ENCODE measurements around the gene ARHGAP42. TPM values are rescaled to one million over a fixed set of nuclear protein-coding genes. Genes with fewer than 3 reads are reported as not detected.

The ARHGAP42 gene
- total and polyA plus RNA-seq, 10 of the 15 experiments (the other 5 are each of a cell fraction or from before 2014, with no cell fraction given), result 1.8 to 6.3 (median 3.2) TPM

DNA sequence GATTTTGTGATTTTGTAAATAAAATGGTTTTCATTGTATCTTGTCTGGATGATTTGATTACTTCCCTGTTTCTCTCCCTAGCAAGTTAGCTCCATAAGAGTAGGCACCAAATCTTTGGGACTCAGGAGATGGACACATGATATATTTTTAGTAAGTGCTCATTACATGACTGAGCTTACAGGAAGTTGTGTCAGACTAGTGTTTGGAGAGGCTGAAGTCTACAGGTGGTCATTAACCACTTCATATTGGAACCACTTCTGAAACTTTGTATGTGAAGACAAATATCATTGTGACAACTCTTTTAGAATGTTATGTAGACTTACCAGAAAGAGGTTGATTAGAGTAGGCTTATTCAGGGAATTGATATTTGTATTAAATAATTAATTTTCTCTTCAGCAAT is 19.1 kb downstream of the ARHGAP42 start (continued):
- TF ChIP-seq, protein P1, sequence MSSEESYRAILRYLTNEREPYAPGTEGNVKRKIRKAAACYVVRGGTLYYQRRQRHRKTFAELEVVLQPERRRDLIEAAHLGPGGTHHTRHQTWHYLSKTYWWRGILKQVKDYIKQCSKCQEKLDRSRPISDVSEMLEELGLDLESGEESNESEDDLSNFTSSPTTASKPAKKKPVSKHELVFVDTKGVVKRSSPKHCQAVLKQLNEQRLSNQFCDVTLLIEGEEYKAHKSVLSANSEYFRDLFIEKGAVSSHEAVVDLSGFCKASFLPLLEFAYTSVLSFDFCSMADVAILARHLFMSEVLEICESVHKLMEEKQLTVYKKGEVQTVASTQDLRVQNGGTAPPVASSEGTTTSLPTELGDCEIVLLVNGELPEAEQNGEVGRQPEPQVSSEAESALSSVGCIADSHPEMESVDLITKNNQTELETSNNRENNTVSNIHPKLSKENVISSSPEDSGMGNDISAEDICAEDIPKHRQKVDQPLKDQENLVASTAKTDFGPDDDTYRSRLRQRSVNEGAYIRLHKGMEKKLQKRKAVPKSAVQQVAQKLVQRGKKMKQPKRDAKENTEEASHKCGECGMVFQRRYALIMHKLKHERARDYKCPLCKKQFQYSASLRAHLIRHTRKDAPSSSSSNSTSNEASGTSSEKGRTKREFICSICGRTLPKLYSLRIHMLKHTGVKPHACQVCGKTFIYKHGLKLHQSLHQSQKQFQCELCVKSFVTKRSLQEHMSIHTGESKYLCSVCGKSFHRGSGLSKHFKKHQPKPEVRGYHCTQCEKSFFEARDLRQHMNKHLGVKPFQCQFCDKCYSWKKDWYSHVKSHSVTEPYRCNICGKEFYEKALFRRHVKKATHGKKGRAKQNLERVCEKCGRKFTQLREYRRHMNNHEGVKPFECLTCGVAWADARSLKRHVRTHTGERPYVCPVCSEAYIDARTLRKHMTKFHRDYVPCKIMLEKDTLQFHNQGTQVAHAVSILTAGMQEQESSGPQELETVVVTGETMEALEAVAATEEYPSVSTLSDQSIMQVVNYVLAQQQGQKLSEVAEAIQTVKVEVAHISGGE (CRISPR knock-in tag; IDR thresholded peaks at IDR 0.05), result no peak
- TF ChIP-seq, protein P2, sequence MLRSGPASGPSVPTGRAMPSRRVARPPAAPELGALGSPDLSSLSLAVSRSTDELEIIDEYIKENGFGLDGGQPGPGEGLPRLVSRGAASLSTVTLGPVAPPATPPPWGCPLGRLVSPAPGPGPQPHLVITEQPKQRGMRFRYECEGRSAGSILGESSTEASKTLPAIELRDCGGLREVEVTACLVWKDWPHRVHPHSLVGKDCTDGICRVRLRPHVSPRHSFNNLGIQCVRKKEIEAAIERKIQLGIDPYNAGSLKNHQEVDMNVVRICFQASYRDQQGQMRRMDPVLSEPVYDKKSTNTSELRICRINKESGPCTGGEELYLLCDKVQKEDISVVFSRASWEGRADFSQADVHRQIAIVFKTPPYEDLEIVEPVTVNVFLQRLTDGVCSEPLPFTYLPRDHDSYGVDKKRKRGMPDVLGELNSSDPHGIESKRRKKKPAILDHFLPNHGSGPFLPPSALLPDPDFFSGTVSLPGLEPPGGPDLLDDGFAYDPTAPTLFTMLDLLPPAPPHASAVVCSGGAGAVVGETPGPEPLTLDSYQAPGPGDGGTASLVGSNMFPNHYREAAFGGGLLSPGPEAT (IDR thresholded peaks at IDR 0.05; ENCODE audit: low read depth), result no peak
- TF ChIP-seq ZNF207 (IDR thresholded peaks at IDR 0.05; ENCODE audit: borderline replicate concordance) (no peak), DPF2 (IDR thresholded peaks at IDR 0.05) (no peak)

DNA sequence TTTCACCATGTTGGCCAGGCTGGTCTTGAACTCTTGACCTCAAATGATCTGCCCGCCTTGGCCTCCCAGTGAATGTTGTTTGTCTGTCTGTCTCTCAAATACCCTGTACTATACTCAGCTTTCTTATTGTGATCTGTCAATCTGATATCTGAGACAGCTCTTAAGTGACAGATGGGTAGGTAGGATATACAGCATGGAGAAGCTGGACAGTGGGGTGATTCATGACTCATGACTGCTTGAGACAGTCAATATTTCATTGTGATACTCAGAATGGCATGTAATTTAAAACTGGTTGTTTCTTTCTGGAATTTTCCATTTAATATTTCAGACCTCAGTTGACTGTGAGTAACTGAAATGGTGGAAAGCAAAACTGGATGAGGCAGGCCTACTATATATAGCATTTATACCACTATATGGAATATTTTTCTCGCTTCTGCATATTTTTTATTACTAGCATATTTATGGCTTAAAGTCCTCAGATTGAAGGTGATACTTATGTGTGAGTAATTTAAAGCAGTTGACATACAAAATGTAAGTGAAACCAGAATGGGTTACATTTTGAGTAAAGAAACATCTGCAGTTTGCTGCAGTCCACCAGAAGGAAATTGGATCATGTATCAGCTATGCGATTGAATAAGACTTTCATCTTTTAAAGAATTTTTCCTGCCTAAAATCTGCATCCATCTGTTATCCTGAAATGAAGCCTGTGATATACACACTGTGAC is 22.3 kb downstream of the ARHGAP42 start:
- intact Hi-C loops (cut with micrococcal nuclease; ENCODE audit: unreplicated experiment), result no loop called here
- FAIRE-seq (peak; percentile 49), ATAC-seq (peak; percentile 73), DNase-seq (ENCODE audit: low read depth, low spot score) (no peak)
- Histone ChIP-seq H3K9me3 (replicated peaks; ENCODE audit: control insufficient read depth, insufficient read depth, low read length) (no peaks in the 10 kb centered on the region), H3K27ac (ENCODE audit: control insufficient read depth, insufficient read depth) (no peak overlapping the region), H2AFZ (ENCODE audit: control insufficient read depth, low read depth, low read length) (no peak overlapping the region), H3K4me2 (ENCODE audit: control insufficient read depth, insufficient read depth) (peak overlapping the region; percentile 53; the same call in 1 of the 2 replicates), H3K27me3 (replicated peaks in 1 of 2; ENCODE audit: control insufficient read depth in 2 of 2, insufficient read depth in 2 of 2, low read length in 1 of 2) (no peaks in the 10 kb centered on the region), H4K20me1 (ENCODE audit: control insufficient read depth, insufficient read depth) (no peaks in the 10 kb centered on the region), H3K4me1 (ENCODE audit: control insufficient read depth, insufficient read depth, low read length) (peaks cover 25% of the 10 kb centered on the region), H3K36me3 (ENCODE audit: control insufficient read depth in 2 of 2, insufficient read depth in 2 of 2, low read length in 1 of 2) (no peaks in the 10 kb centered on the region), H3K79me2 (ENCODE audit: control insufficient read depth, insufficient read depth, low read length) (no peaks in the 10 kb centered on the region), H3K9ac (ENCODE audit: control insufficient read depth, insufficient read depth, low read length) (no peak overlapping the region), H3K4me3 (no peak overlapping the region)
- ChIA-PET RAD21 (ENCODE audit: unreplicated experiment) (no interaction called here), POLR2A (interaction anchor here (0.7 kb wide), 1 partner anchor 14 kb away, joined by 3 read pairs; no protein-coding TSS in a partner anchor), SMC1A (ENCODE audit: uncharacterized antibody, unreplicated experiment) (interaction anchor here (1.3 kb wide), 1 partner anchor 22 kb away, joined by 4 read pairs; no protein-coding TSS in a partner anchor), CTCF (interaction anchor here (1.9 kb wide), 1 partner anchor 22 kb away, joined by 5 read pairs; no protein-coding TSS in a partner anchor)
- 33% methylated on average over 3 of the region's 3 CpGs for WGBS (ENCODE audit: insufficient coverage, insufficient replicate concordance, low lambda C conversion rate, missing lambda C conversion rate)
- BruUV-seq (replicated peaks), result no TSS peak
- in situ Hi-C loops (cut with MboI), result no loop called here
- TF ChIP-seq ZNF207 (IDR thresholded peaks at IDR 0.05; ENCODE audit: borderline replicate concordance) (no peak), EED (IDR thresholded peaks at IDR 0.05; ENCODE audit: low read depth) (0 out of 2 replicates have a peak, but pooled peaks have one; percentile 32), MTA2 (IDR thresholded peaks at IDR 0.05; ENCODE audit: low read depth) (no peak), BHLHE40 (IDR thresholded peaks at IDR 0.05; ENCODE audit: borderline replicate concordance in 1 of 2, low read depth in 2 of 2, low read length in 1 of 2) (no peak), ASH2L (IDR thresholded peaks at IDR 0.05; ENCODE audit: borderline replicate concordance, low read depth) (no peak), SIX5 (IDR thresholded peaks at IDR 0.05; ENCODE audit: low read depth, low read length, severe bottlenecking) (no peak), SMC3 (IDR thresholded peaks at IDR 0.05; ENCODE audit: borderline replicate concordance, low read length) (no peak), IRF4 (IDR thresholded peaks at IDR 0.05; ENCODE audit: low read depth, low read length) (peak; percentile 45; the same call in 1 of the 2 replicates), HDAC2 (IDR thresholded peaks at IDR 0.05) (no peak), PAX5 (IDR thresholded peaks at IDR 0.05; ENCODE audit: borderline replicate concordance, low read depth, low read length) (no peak), IKZF2 (IDR thresholded peaks at IDR 0.05) (0 out of 4 replicates have a peak, but pooled peaks of 1 of the 2 experiments have one; percentile 10), BRCA1 (IDR thresholded peaks at IDR 0.05; ENCODE audit: low read depth, low read length) (no peak)
- TF ChIP-seq, protein P3, sequence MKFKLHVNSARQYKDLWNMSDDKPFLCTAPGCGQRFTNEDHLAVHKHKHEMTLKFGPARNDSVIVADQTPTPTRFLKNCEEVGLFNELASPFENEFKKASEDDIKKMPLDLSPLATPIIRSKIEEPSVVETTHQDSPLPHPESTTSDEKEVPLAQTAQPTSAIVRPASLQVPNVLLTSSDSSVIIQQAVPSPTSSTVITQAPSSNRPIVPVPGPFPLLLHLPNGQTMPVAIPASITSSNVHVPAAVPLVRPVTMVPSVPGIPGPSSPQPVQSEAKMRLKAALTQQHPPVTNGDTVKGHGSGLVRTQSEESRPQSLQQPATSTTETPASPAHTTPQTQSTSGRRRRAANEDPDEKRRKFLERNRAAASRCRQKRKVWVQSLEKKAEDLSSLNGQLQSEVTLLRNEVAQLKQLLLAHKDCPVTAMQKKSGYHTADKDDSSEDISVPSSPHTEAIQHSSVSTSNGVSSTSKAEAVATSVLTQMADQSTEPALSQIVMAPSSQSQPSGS (IDR thresholded peaks at IDR 0.05; ENCODE audit: low read length), result peak; percentile 57

Data from GM12878 (cell line).